PFSK-1 (cell line): ENCODE data around the gene DLD.

ENCODE experiments used
- FOXP2 ChIP-seq: optimal IDR thresholded peaks from 2 replicates; pipeline ENCODE3; 2011; ENCODE audit warnings: borderline replicate concordance, control low read depth, inconsistent platforms; ENCODE audit not compliant: insufficient read depth; ENCODE audit errors: extremely low read length, extremely low read depth
- POLR2AphosphoS5 ChIP-seq: IDR thresholded peaks from 2 replicates; pipeline ENCODE4 v1.6.1; 2012; ENCODE audit warnings: low read depth, mild to moderate bottlenecking, control low read depth, low read length, moderate library complexity
- REST ChIP-seq, 2 experiments: IDR thresholded peaks; 2 replicates each; pipeline versions ENCODE4 v1.6.1 to v1.8.0; 2011 to 2012; ENCODE audit warnings: low read depth in 2 of 2, low read length in 2 of 2, control low read depth in 1 of 2, inconsistent platforms in 1 of 2, mild to moderate bottlenecking in 1 of 2, moderate library complexity in 1 of 2; ENCODE audit not compliant: insufficient read depth in 1 of 2
- SIN3A ChIP-seq: IDR thresholded peaks from 2 replicates; pipeline ENCODE4 v1.6.1; 2012; ENCODE audit warnings: mild to moderate bottlenecking, low read length, moderate library complexity, borderline replicate concordance; ENCODE audit not compliant: insufficient read depth
- TAF1 ChIP-seq: IDR thresholded peaks from 2 replicates; pipeline ENCODE4 v1.6.1; 2012; ENCODE audit warnings: low read length, control low read depth, borderline replicate concordance; ENCODE audit not compliant: insufficient read depth

The DLD gene

GRCh38 chr7:107959527-107959898 is 68.5 kb downstream of the DLD start:
- TF ChIP-seq POLR2AphosphoS5 (no peak), SIN3A (no peak), REST (IDR thresholded peaks at IDR 0.05; ENCODE audit: insufficient read depth in 1 of 2, low read depth in 2 of 2, low read length in 2 of 2) (no peak), TAF1 (no peak), FOXP2 (no peak)

- TF ChIP-seq TAF1 (no peak), POLR2AphosphoS5 (no peak), SIN3A (no peak), REST (IDR thresholded peaks at IDR 0.05; ENCODE audit: insufficient read depth in 1 of 2, low read depth in 2 of 2, low read length in 2 of 2) (no peak), FOXP2 (no peak)
Observed at GRCh38 chr7:107960272-107960671, 69.3 kb downstream of the DLD start.

- TF ChIP-seq POLR2AphosphoS5 (no peak), REST (IDR thresholded peaks at IDR 0.05; ENCODE audit: insufficient read depth in 1 of 2, low read depth in 2 of 2, low read length in 2 of 2) (no peak), TAF1 (no peak), SIN3A (no peak), FOXP2 (no peak)
Observed at GRCh38 chr7:107961405-107961804, 70.4 kb downstream of the DLD start.

- no peak for TF ChIP-seq POLR2AphosphoS5
Observed at GRCh38 chr7:107962817-107963216, 71.8 kb downstream of the DLD start.

GRCh38 chr7:107964510-107964909 is 73.5 kb downstream of the DLD start:
- no peak for TF ChIP-seq TAF1

GRCh38 chr7:107966711-107967110 is 75.7 kb downstream of the DLD start:
- TF ChIP-seq SIN3A (no peak), POLR2AphosphoS5 (no peak), REST (IDR thresholded peaks at IDR 0.05; ENCODE audit: insufficient read depth in 1 of 2, low read depth in 2 of 2, low read length in 2 of 2) (no peak), TAF1 (no peak), FOXP2 (no peak)
